Measurements from ENCODE around the gene FCGR2B.
"Not testable (repeated sequence)": the region's sequence is repeated elsewhere in the genome, so short reads cannot be mapped to it uniquely, and the experiment has no call there.

The FCGR2B gene

GRCh38 chr1:161723459-161724141, 60.7 kb downstream of the FCGR2B start:
- no peak overlapping the region for H3K4me3 ChIP-seq (ENCODE audit: low read length)
- TF ChIP-seq CTCF (conservative IDR thresholded peaks at IDR 0.05; ENCODE audit: low read depth, low read length): no peak
- DNase-seq (ENCODE audit: low read depth): no peak

GRCh38 chr1:161725258-161725907, 62.4 kb downstream of the FCGR2B start:
- DNase-seq (ENCODE audit: low read depth): not testable (repeated sequence)
- peak overlapping the region; percentile 71 for H3K4me3 ChIP-seq (ENCODE audit: low read length)

GRCh38 chr1:161725908-161726472, 63.0 kb downstream of the FCGR2B start:
- peak overlapping the region; percentile 71 for H3K4me3 ChIP-seq (ENCODE audit: low read length)
- DNase-seq (ENCODE audit: low read depth): no peak
- TF ChIP-seq CTCF (conservative IDR thresholded peaks at IDR 0.05; ENCODE audit: low read depth, low read length): peak; percentile 19

- peak; percentile 34 for DNase-seq (ENCODE audit: low read depth)
- no peak for TF ChIP-seq CTCF (conservative IDR thresholded peaks at IDR 0.05; ENCODE audit: low read depth, low read length)
Observed at GRCh38 chr1:161726473-161727255, 63.7 kb downstream of the FCGR2B start.

GRCh38 chr1:161727256-161727924, 64.4 kb downstream of the FCGR2B start:
- no peak for DNase-seq (ENCODE audit: low read depth)
- peak overlapping the region; percentile 71 for H3K4me3 ChIP-seq (ENCODE audit: low read length)
- no peak for TF ChIP-seq CTCF (conservative IDR thresholded peaks at IDR 0.05; ENCODE audit: low read depth, low read length)

More at GRCh38 chr1:161726473-161727255, 63.7 kb downstream of the FCGR2B start:
- H3K4me3 ChIP-seq (ENCODE audit: low read length): peak overlapping the region; percentile 71

Data from retinal pigment epithelial cell (primary cell).